ENCODE measurements around the gene WNT3. TPM values are rescaled to one million over a fixed set of nuclear protein-coding genes. Genes with fewer than 3 reads are reported as not detected.

Gene WNT3
- total and polyA plus RNA-seq, 2 donors (not counting 1 experiment from before 2014, with no cell fraction given) = 0.86 to 1.4 TPM

- CTCF ChIA-PET = no interaction called here
Observed at GRCh38 chr17:46792071-46792470, 26.4 kb downstream of the WNT3 start.

GRCh38 chr17:46791531-46791930, 27.0 kb downstream of the WNT3 start:
- ChIA-PET CTCF (no interaction called here), POLR2A (no interaction called here)
- Mint-ChIP-seq H3K9me3 (ENCODE audit: insufficient read depth) (no peaks in the 10 kb centered on the region), H3K4me3 (no peak overlapping the region), H3K27me3 (peaks cover 45% of the 10 kb centered on the region), H3K27ac (no peak overlapping the region), H3K4me1 (no peaks in the 10 kb centered on the region)
- Histone ChIP-seq H3K27ac (ENCODE audit: low read length in 2 of 2) (no peak overlapping the region), H3K79me2 (ENCODE audit: control insufficient read depth, insufficient read depth, low read length) (no peaks in the 10 kb centered on the region), H3K36me3 (replicated peaks in 1 of 2; ENCODE audit: control extremely low read depth in 1 of 2, control insufficient read depth in 1 of 2, extremely low read depth in 1 of 2, insufficient read depth in 2 of 2, low read length in 1 of 2) (no peaks in the 10 kb centered on the region), H3K4me1 (ENCODE audit: control insufficient read depth in 2 of 2, insufficient read depth in 2 of 2, low read length in 2 of 2) (no peaks in the 10 kb centered on the region), H3K27me3 (replicated peaks in 1 of 4; ENCODE audit: control extremely low read depth in 1 of 4, control insufficient read depth in 3 of 4, insufficient read depth in 4 of 4, low read length in 3 of 4) (peaks cover 0 to 22% (median 2%) of the 10 kb centered on the region in 4 experiments), H3K9me3 (ENCODE audit: control extremely low read depth in 1 of 3, control insufficient read depth in 2 of 3, insufficient read depth in 1 of 3, low read length in 2 of 3) (peaks cover 0 to 17% (median 4%) of the 10 kb centered on the region in 3 donors), H4K20me1 (ENCODE audit: control insufficient read depth, insufficient read depth, low read length, poor library complexity, severe bottlenecking) (no peaks in the 10 kb centered on the region), H3K4me2 (replicated peaks; ENCODE audit: low read depth, low read length, poor library complexity, severe bottlenecking) (no peak overlapping the region), H3K9ac (ENCODE audit: low read length) (no peak overlapping the region), H3K4me3 (ENCODE audit: control extremely low read depth in 1 of 5, extremely low read depth in 1 of 5, insufficient read depth in 1 of 5, low read depth in 2 of 5, low read length in 4 of 5) (no peak overlapping the region), H2AFZ (ENCODE audit: insufficient read depth, low read depth, low read length, poor library complexity, severe bottlenecking) (no peak overlapping the region)
- DNase-seq = no peak
- 88% methylated on average over 4 of the region's 5 CpGs for WGBS (ENCODE audit: insufficient coverage)
- no peak for ATAC-seq (ENCODE audit: low read depth)
- TF ChIP-seq EZH2 (IDR thresholded peaks at IDR 0.05; ENCODE audit: borderline replicate concordance, insufficient read depth, low read depth, low read length, poor library complexity, severe bottlenecking) (no peak), CTCF (IDR thresholded peaks at IDR 0.05) (no peak)
- intact Hi-C loops (cut with micrococcal nuclease) = no loop called here

More at GRCh38 chr17:46792071-46792470, 26.4 kb downstream of the WNT3 start:
- POLR2A ChIA-PET = no interaction called here
- no peaks in the 10 kb centered on the region for H3K4me1 Mint-ChIP-seq
- no peaks in the 10 kb centered on the region for H3K4me1 ChIP-seq (ENCODE audit: control insufficient read depth in 2 of 2, insufficient read depth in 2 of 2, low read length in 2 of 2)
- H3K9me3 ChIP-seq (ENCODE audit: control extremely low read depth in 1 of 3, control insufficient read depth in 2 of 3, insufficient read depth in 1 of 3, low read length in 2 of 3) = peaks cover 0 to 17% (median 4%) of the 10 kb centered on the region in 3 donors
- H3K4me3 ChIP-seq (ENCODE audit: control extremely low read depth in 1 of 5, extremely low read depth in 1 of 5, insufficient read depth in 1 of 5, low read depth in 2 of 5, low read length in 4 of 5) = no peak overlapping the region
- no peaks in the 10 kb centered on the region for H3K9me3 Mint-ChIP-seq (ENCODE audit: insufficient read depth)
- H3K4me2 ChIP-seq (replicated peaks; ENCODE audit: low read depth, low read length, poor library complexity, severe bottlenecking) = no peak overlapping the region
- no peak overlapping the region for H3K9ac ChIP-seq (ENCODE audit: low read length)
- peaks cover 0 to 22% (median 2%) of the 10 kb centered on the region in 4 experiments for H3K27me3 ChIP-seq (replicated peaks in 1 of 4; ENCODE audit: control extremely low read depth in 1 of 4, control insufficient read depth in 3 of 4, insufficient read depth in 4 of 4, low read length in 3 of 4)
- no peak overlapping the region for H3K27ac ChIP-seq (ENCODE audit: low read length in 2 of 2)
- 95% methylated on average over 3 of the region's 4 CpGs for WGBS (ENCODE audit: insufficient coverage)
- ATAC-seq (ENCODE audit: low read depth) (no peak), DNase-seq (no peak)
- no peaks in the 10 kb centered on the region for H3K36me3 ChIP-seq (replicated peaks in 1 of 2; ENCODE audit: control extremely low read depth in 1 of 2, control insufficient read depth in 1 of 2, extremely low read depth in 1 of 2, insufficient read depth in 2 of 2, low read length in 1 of 2)
- TF ChIP-seq CTCF (IDR thresholded peaks at IDR 0.05) (no peak), EZH2 (IDR thresholded peaks at IDR 0.05; ENCODE audit: borderline replicate concordance, insufficient read depth, low read depth, low read length, poor library complexity, severe bottlenecking) (no peak)
- no peak overlapping the region for H3K4me3 Mint-ChIP-seq
- no peak overlapping the region for H2AFZ ChIP-seq (ENCODE audit: insufficient read depth, low read depth, low read length, poor library complexity, severe bottlenecking)
- intact Hi-C loops (cut with micrococcal nuclease) = no loop called here
- H3K79me2 ChIP-seq (ENCODE audit: control insufficient read depth, insufficient read depth, low read length) = no peaks in the 10 kb centered on the region
- H4K20me1 ChIP-seq (ENCODE audit: control insufficient read depth, insufficient read depth, low read length, poor library complexity, severe bottlenecking) = no peaks in the 10 kb centered on the region
- H3K27ac Mint-ChIP-seq = no peak overlapping the region
- H3K27me3 Mint-ChIP-seq = peaks cover 48% of the 10 kb centered on the region
